Right lobe of liver (tissue), 6 donors: ENCODE results near the gene ZBTB4. TPM values are rescaled to one million over a fixed set of nuclear protein-coding genes. Genes with fewer than 3 reads are reported as not detected.

Experiments used
- ATAC-seq, 4 donors: fragments of 200-7000 bp; cut with Tn5 transposase; one replicate each; pipeline ENCODE4 v1.9.1; 2020; ENCODE audit warnings: mild to moderate bottlenecking in 4 of 4, moderate library complexity in 4 of 4
- DNase-seq, 3 donors: peaks; one replicate each; pipeline ENCODE4 v3.0.0-alpha.2; 2020
- H3K27ac ChIP-seq, 3 donors: fragments of 200-600 bp; one replicate each; pipeline ENCODE4 v1.8.0; 2022
- H3K27me3 ChIP-seq, 2 donors: fragments of 200-600 bp; one replicate each; pipeline ENCODE4 v1.8.0; 2022
- H3K36me3 ChIP-seq, 4 donors: fragments of 200-600 bp; sonication (generic) in 1 of 4; one replicate each; pipeline versions ENCODE4 v1.5.1 to v1.8.0; 2017 to 2022; ENCODE audit warnings: control low read depth in 1 of 4
- H3K4me1 ChIP-seq, 4 donors: fragments of 200-600 bp; sonication (generic) in 1 of 4; one replicate each; pipeline versions ENCODE4 v1.5.1 to v1.8.0; 2017 to 2022; ENCODE audit warnings: control low read depth in 1 of 4
- H3K4me3 ChIP-seq, 3 donors: fragments of 200-600 bp; one replicate each; pipeline ENCODE4 v1.8.0; 2022
- H3K9me3 ChIP-seq, 4 donors: fragments of 200-600 bp; sonication (generic) in 1 of 4; one replicate each; pipeline versions ENCODE4 v1.5.1 to v1.8.0; 2017 to 2022; ENCODE audit warnings: control low read depth in 1 of 4
- CTCF ChIP-seq, 4 donors: fragments of 200-600 bp in 3 of 4; fragments of 450-650 bp in 1 of 4; IDR thresholded peaks; one replicate each; pipeline versions ENCODE4 v1.5.1 to v1.8.0; 2016 to 2022; ENCODE audit warnings: antibody characterized with exemption in 4 of 4, mild to moderate bottlenecking in 2 of 4
- POLR2A ChIP-seq: fragments of 450-650 bp; IDR thresholded peaks from one replicate; pipeline ENCODE4 v1.6.1; 2017; ENCODE audit warnings: antibody characterized with exemption, mild to moderate bottlenecking
- WGBS: methylation state at CpG from one replicate; pipeline ENCODE4 v1.1.6; 2018; ENCODE audit warnings: low coverage, low lambda C conversion rate; ENCODE audit not compliant: insufficient coverage; ENCODE audit errors: missing lambda C conversion rate; 5-methylcytosine and 5-hydroxymethylcytosine counted together
- intact Hi-C, 2 donors: fragments of 100-400 bp; cut with DNase I; formaldehyde crosslinking; loops; one replicate each; pipeline versions ENCODE4 v1.11.2 to v1.14.1; 2022
- total RNA-seq, 6 experiments: library from RNA; depleted of rRNA in 2 of 6; stranded (reverse); fragments of >200 nt in 2 of 6; fragmentation: NEBNext Ultra II Directional in 3 of 6; extraction: Animal tissue kit (Norgen Biotek cat#: 25700) in 3 of 6; gene quantifications; one replicate each; pipeline versions ENCODE4 v1.1.0 to v1.2.4, GENCODE V29; 2016 to 2023
- donor health status: DM: no; HTN: yes; CAD: no.
- donor health status: DM: no; HTN: no; CAD: no.
- donor health status: DM: no; HTN: no; CAD: no.
- donor health status: DM: no; HTN: yes; CAD: no.
- donor health status: DM: no; HTN: yes; CAD: no.

The ZBTB4 gene
- total RNA-seq, 6 experiments from 2014 or later: 5.7 to 10.5 (median 7.9) TPM

GRCh38 chr17:7491583-7491982 is 12.2 kb upstream of the ZBTB4 start:
- TF ChIP-seq CTCF (IDR thresholded peaks at IDR 0.05) (no peak), POLR2A (no peak)
- Histone ChIP-seq H3K4me3 (no peak overlapping the region), H3K9me3 (no peaks in the 10 kb centered on the region), H3K4me1 (peaks cover 0 to 37% (median 13%) of the 10 kb centered on the region in 4 donors), H3K36me3 (peaks cover 3 to 10% (median 6%) of the 10 kb centered on the region in 4 donors), H3K27me3 (no peaks in the 10 kb centered on the region), H3K27ac (no peak overlapping the region)
- 83% methylated on average over 1 of the region's 1 CpG for WGBS
- no peak for DNase-seq
- intact Hi-C loops: no loop called here
- peak in 3 of 4 donors; percentile 27 to 42 (median 35) for ATAC-seq

- Histone ChIP-seq H3K36me3 (no peaks in the 10 kb centered on the region), H3K4me1 (peaks cover 0 to 52% (median 19%) of the 10 kb centered on the region in 4 donors), H3K27me3 (no peaks in the 10 kb centered on the region), H3K27ac (no peak overlapping the region), H3K9me3 (no peaks in the 10 kb centered on the region), H3K4me3 (no peak overlapping the region)
- intact Hi-C loops: no loop called here
- DNase-seq (peak in 1 of 3 donors; percentile 2), ATAC-seq (no peak)
- no peak for TF ChIP-seq POLR2A
- TF ChIP-seq CTCF (IDR thresholded peaks at IDR 0.05): no peak
- 74% methylated on average over 7 of the region's 8 CpGs for WGBS
Observed at GRCh38 chr17:7490144-7490543, 10.7 kb upstream of the ZBTB4 start.

GRCh38 chr17:7486181-7486580 is 6.8 kb upstream of the ZBTB4 start:
- no peaks in the 10 kb centered on the region for H3K9me3 ChIP-seq
- WGBS: 45% methylated on average over 2 of the region's 3 CpGs
- ATAC-seq: no peak
- peak overlapping the region in 1 of 3 donors; percentile 3 for H3K27ac ChIP-seq
- no peak for TF ChIP-seq POLR2A
- no peak for TF ChIP-seq CTCF (IDR thresholded peaks at IDR 0.05)
- peak overlapping the region; percentile 51 to 97 (median 88) for H3K4me3 ChIP-seq
- no peaks in the 10 kb centered on the region for H3K36me3 ChIP-seq
- intact Hi-C loops: no loop called here
- H3K4me1 ChIP-seq: peaks cover 0 to 43% (median 15%) of the 10 kb centered on the region in 4 donors
- peak in 1 of 3 donors; percentile 8 for DNase-seq
- no peaks in the 10 kb centered on the region for H3K27me3 ChIP-seq

- H3K4me3 ChIP-seq: peak overlapping the region; percentile 51 to 97 (median 88)
- peaks cover 0 to 34% (median 17%) of the 10 kb centered on the region in 4 donors for H3K4me1 ChIP-seq
- no peaks in the 10 kb centered on the region for H3K27me3 ChIP-seq
- TF ChIP-seq POLR2A (no peak), CTCF (IDR thresholded peaks at IDR 0.05) (peak in 3 of 4 donors; percentile 12 to 35 (median 20))
- H3K36me3 ChIP-seq: no peaks in the 10 kb centered on the region
- H3K27ac ChIP-seq: peak overlapping the region; percentile 22 to 99 (median 40)
- no peak for ATAC-seq
- DNase-seq: no peak
- intact Hi-C loops: no loop called here
- no peaks in the 10 kb centered on the region for H3K9me3 ChIP-seq
- WGBS: 2% methylated on average over 19 of the region's 19 CpGs
Observed at GRCh38 chr17:7484919-7485377, 5.5 kb upstream of the ZBTB4 start.
